ENCODE data around the gene KRTCAP2.

DNA sequence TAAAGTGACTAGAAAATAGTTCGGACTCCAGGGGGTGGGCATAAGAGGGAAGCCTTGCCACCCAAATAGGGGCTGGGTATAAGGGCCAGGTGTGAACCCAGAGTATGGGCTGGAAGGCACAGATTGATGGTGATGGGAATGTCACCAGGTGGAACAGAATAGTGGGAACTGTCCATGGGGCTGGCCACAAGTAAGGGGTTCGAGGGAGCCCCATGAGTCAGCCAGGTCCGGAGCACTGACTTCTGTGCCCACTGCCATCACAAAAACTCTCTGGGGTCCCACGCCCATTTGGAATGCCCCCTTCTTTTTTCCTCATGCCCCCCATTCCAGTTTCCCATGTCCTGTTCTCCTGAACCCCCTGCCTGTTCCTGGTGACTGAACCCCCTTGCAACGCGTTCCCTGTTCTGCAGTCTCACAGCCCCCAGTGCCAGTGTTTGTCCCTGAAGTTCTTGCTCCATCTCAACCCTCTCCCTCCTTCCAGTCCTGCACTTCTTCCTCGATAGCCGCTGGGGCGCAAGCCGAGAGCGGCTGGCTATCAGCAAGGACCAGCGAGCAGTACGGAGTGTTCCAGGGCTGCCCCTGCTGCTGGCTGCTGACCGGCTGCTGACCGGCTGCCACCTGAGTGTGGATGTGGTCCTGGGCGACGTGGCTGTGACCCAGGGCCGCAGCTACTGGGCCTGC, 8.4 kb upstream of the KRTCAP2 start:
- TF ChIP-seq, protein P1, sequence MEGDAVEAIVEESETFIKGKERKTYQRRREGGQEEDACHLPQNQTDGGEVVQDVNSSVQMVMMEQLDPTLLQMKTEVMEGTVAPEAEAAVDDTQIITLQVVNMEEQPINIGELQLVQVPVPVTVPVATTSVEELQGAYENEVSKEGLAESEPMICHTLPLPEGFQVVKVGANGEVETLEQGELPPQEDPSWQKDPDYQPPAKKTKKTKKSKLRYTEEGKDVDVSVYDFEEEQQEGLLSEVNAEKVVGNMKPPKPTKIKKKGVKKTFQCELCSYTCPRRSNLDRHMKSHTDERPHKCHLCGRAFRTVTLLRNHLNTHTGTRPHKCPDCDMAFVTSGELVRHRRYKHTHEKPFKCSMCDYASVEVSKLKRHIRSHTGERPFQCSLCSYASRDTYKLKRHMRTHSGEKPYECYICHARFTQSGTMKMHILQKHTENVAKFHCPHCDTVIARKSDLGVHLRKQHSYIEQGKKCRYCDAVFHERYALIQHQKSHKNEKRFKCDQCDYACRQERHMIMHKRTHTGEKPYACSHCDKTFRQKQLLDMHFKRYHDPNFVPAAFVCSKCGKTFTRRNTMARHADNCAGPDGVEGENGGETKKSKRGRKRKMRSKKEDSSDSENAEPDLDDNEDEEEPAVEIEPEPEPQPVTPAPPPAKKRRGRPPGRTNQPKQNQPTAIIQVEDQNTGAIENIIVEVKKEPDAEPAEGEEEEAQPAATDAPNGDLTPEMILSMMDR (conservative IDR thresholded peaks at IDR 0.05): no peak
- no peak for TF ChIP-seq EZH2 (IDR thresholded peaks at IDR 0.05; ENCODE audit: low read depth)

Data from PC-9 (cell line).